Mesenchymal stem cell (in vitro differentiated cells and primary cell): Measurements from ENCODE around the gene FFAR2.

Source experiments
- DNase-seq: peaks from one replicate; pipeline ENCODE4 v3.0.0-alpha.2; 2013
- H2AFZ ChIP-seq: one replicate; pipeline ENCODE4 v1.6.1; 2013; ENCODE audit warnings: low read depth, mild to moderate bottlenecking, control low read depth, inconsistent platforms, low read length, moderate library complexity
- H2AK5ac ChIP-seq: 2 replicates; pipeline ENCODE4 v1.6.1; 2013; ENCODE audit warnings: low read length, moderate library complexity, mild to moderate bottlenecking, inconsistent platforms; ENCODE audit not compliant: severe bottlenecking
- H2BK120ac ChIP-seq: one replicate; pipeline ENCODE4 v1.6.1; 2013; ENCODE audit warnings: low read depth, mild to moderate bottlenecking, inconsistent platforms, low read length, moderate library complexity
- H2BK12ac ChIP-seq, 2 experiments: one replicate each; pipeline ENCODE4 v1.6.1; 2013; ENCODE audit warnings: inconsistent platforms in 2 of 2, low read length in 2 of 2, mild to moderate bottlenecking in 2 of 2, moderate library complexity in 2 of 2, control low read depth in 1 of 2
- H2BK15ac ChIP-seq: one replicate; pipeline ENCODE4 v1.6.1; 2013; ENCODE audit warnings: mild to moderate bottlenecking, low read depth, inconsistent platforms; ENCODE audit not compliant: poor library complexity, severe bottlenecking
- H2BK5ac ChIP-seq: 2 replicates; pipeline ENCODE4 v1.6.1; 2013; ENCODE audit warnings: low read depth, mild to moderate bottlenecking, low read length, control low read depth, inconsistent platforms; ENCODE audit not compliant: poor library complexity, severe bottlenecking
- H3K14ac ChIP-seq, 2 experiments: one replicate each; pipeline ENCODE4 v1.6.1; 2013; ENCODE audit warnings: inconsistent platforms in 2 of 2, low read length in 2 of 2, control low read depth in 1 of 2, mild to moderate bottlenecking in 1 of 2, moderate library complexity in 1 of 2
- H3K18ac ChIP-seq, 2 experiments: one replicate each; pipeline ENCODE4 v1.6.1; 2013; ENCODE audit warnings: inconsistent platforms in 2 of 2, low read length in 2 of 2, control low read depth in 1 of 2, low read depth in 1 of 2, mild to moderate bottlenecking in 1 of 2
- H3K23ac ChIP-seq, 2 experiments: one replicate each; pipeline ENCODE4 v1.6.1; 2013; ENCODE audit warnings: inconsistent platforms in 2 of 2, low read length in 2 of 2, mild to moderate bottlenecking in 2 of 2, moderate library complexity in 2 of 2, control low read depth in 1 of 2
- H3K27ac ChIP-seq: 2 replicates; pipeline ENCODE4 v1.5.1; 2013; ENCODE audit warnings: mild to moderate bottlenecking, moderate library complexity, low read length, control low read depth, inconsistent platforms; ENCODE audit not compliant: poor library complexity, severe bottlenecking
- H3K27me3 ChIP-seq, 2 experiments: 2 replicates each; pipeline versions ENCODE4 v1.6.1 to v1.7.0; 2013; ENCODE audit warnings: low read length in 2 of 2, mild to moderate bottlenecking in 2 of 2, moderate library complexity in 2 of 2, control low read depth in 1 of 2, inconsistent platforms in 1 of 2; ENCODE audit not compliant: control insufficient read depth in 1 of 2, insufficient read depth in 1 of 2
- H3K36me3 ChIP-seq, 2 experiments: 2 replicates each; pipeline versions ENCODE4 v1.6.1 to v1.7.0; 2013; ENCODE audit warnings: low read length in 2 of 2, control low read depth in 1 of 2, inconsistent platforms in 1 of 2, low read depth in 1 of 2, mild to moderate bottlenecking in 1 of 2; ENCODE audit not compliant: insufficient read depth in 2 of 2, control insufficient read depth in 1 of 2
- H3K4ac ChIP-seq, 2 experiments: one replicate each; pipeline ENCODE4 v1.6.1; 2013; ENCODE audit warnings: inconsistent platforms in 2 of 2, low read length in 2 of 2, mild to moderate bottlenecking in 2 of 2, moderate library complexity in 2 of 2, control low read depth in 1 of 2, low read depth in 1 of 2
- H3K4me1 ChIP-seq: 2 replicates; pipeline ENCODE4 v1.6.1; 2013; ENCODE audit warnings: low read depth, low read length, control low read depth; ENCODE audit not compliant: control insufficient read depth, insufficient read depth
- H3K4me2 ChIP-seq: 2 replicates; pipeline ENCODE4 v1.6.1; 2013; ENCODE audit warnings: low read length, mild to moderate bottlenecking, inconsistent platforms; ENCODE audit not compliant: poor library complexity, severe bottlenecking
- H3K4me3 ChIP-seq, 2 experiments: 2 replicates each; pipeline versions ENCODE4 v1.5.1 to v1.7.0; 2013; ENCODE audit warnings: low read length in 2 of 2, mild to moderate bottlenecking in 2 of 2, control low read depth in 1 of 2, low read depth in 1 of 2; ENCODE audit not compliant: insufficient read depth in 1 of 2
- H3K79me1 ChIP-seq: replicated peaks from 2 replicates; pipeline ENCODE4 v1.6.1; 2013; ENCODE audit warnings: mild to moderate bottlenecking, control low read depth, low read length, inconsistent platforms; ENCODE audit not compliant: poor library complexity, severe bottlenecking
- H3K9ac ChIP-seq: 2 replicates; pipeline ENCODE4 v1.7.0; 2013; ENCODE audit warnings: mild to moderate bottlenecking, low read length, moderate library complexity
- H3K9me3 ChIP-seq: 2 replicates; pipeline ENCODE4 v1.7.0; 2013; ENCODE audit warnings: mild to moderate bottlenecking, low read length; ENCODE audit not compliant: control insufficient read depth
- H4K8ac ChIP-seq: one replicate; pipeline ENCODE4 v1.6.1; 2013; ENCODE audit warnings: inconsistent platforms, mild to moderate bottlenecking, low read length, moderate library complexity
- H4K91ac ChIP-seq: one replicate; pipeline ENCODE4 v1.6.1; 2013; ENCODE audit warnings: mild to moderate bottlenecking, low read length, inconsistent platforms
- WGBS: methylation state at CpG from one replicate; pipeline ENCODE4 v1.1.7; 2013; ENCODE audit warnings: mixed read lengths; 5-methylcytosine and 5-hydroxymethylcytosine counted together

The FFAR2 gene

DNA sequence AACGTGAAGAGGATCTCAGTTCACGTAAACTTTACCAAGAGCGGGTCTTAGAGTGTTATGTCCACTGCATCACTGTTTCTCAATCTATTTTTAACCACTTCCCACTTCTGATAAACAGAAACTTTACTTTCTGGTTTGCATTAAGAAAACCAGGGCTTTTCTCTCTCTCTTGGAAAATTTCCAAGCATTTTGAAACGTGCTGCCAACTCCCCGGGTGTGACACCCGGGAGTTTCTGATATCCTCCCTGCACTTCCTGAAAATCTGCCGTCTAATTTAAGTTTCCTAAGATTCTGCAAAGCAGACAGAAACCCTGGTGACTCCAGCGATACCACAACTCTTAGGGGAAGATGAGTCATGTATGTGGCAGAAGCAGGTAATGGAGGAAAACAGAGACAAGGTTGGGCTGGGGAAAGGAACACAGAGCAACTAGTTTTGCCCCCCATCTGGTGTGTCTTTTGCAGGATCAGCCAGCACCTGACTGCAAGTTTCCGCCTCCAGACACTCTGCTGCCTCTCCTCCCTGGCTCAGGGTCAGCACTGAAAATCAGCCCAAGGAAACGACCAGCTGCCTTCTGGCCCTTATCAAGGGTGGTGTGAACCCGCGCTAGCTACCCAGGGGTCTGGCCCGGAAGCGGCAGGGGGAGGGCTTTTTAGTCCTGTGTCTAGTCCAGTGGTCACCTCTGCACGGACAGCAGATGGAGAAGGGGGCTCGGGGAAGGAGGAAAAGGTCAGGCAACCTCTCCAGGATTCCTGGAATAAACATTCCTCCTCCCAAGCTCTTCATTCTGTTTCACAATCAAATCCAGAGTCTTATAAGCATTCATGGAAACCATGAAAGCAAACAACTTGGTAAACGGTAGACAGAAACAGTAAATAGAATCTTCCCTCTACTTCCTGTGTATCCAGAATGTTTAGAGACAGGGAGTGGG lies 11.3 kb upstream of the FFAR2 start:
- H3K4ac ChIP-seq = no peak overlapping the region
- peak; percentile 89 for DNase-seq
- no peak overlapping the region for H3K23ac ChIP-seq
- H3K27me3 ChIP-seq = peaks cover 0 to 36% of the 10 kb centered on the region in 2 experiments
- no peak overlapping the region for H3K14ac ChIP-seq
- H3K36me3 ChIP-seq = no peaks in the 10 kb centered on the region
- H3K9me3 ChIP-seq = no peaks in the 10 kb centered on the region
- peak overlapping the region in 1 of 2 experiments; percentile 42 for H3K4me3 ChIP-seq
- H3K4me2 ChIP-seq = no peak overlapping the region
- no peak overlapping the region for H2AK5ac ChIP-seq
- no peak overlapping the region for H2BK5ac ChIP-seq
- WGBS = 8% methylated on average over 12 of the region's 17 CpGs
- no peak overlapping the region for H3K27ac ChIP-seq
- H3K9ac ChIP-seq = peak overlapping the region; percentile 76
- no peak overlapping the region for H2AFZ ChIP-seq
- H2BK120ac ChIP-seq = no peak overlapping the region
- H4K8ac ChIP-seq = no peak overlapping the region
- H3K18ac ChIP-seq = peak overlapping the region in 1 of 2 experiments; percentile 31
- peaks cover 3% of the 10 kb centered on the region for H3K4me1 ChIP-seq
- H2BK12ac ChIP-seq = peak overlapping the region in 1 of 2 experiments; percentile 15
- no peaks in the 10 kb centered on the region for H3K79me1 ChIP-seq
- peak overlapping the region; percentile 85 for H4K91ac ChIP-seq
- no peak overlapping the region for H2BK15ac ChIP-seq

DNA sequence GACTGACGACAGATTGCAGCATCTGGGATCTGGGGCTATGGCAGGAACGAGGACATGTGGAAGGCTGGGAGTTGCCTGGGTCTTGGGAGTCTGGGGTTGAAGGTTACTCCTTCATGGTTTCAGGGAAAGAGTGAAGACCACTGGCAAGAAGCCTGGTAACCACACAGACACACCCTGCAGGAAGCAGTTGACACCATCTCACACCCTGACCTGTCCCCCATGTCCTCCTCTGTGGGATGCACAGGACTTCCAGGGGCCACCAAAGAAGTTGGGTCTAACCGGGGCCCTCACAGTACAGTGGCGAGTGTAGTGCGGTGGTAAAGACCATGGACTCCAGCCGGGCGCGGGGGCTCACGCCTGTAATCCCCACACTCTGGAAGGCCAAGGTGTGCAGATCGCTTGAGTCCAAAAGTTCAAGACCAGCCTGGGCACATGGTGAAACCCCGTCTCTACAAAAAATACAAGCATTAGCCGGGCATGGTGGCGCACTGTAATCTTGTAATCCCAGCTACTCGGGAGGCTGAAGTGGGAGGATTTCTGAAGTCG lies 10.6 kb upstream of the FFAR2 start:
- Histone ChIP-seq H2BK15ac (no peak overlapping the region), H4K8ac (peak overlapping the region; percentile 83), H3K4me1 (peaks cover 3% of the 10 kb centered on the region), H3K4me2 (no peak overlapping the region), H3K4me3 (peak overlapping the region in 1 of 2 experiments; percentile 42), H3K9ac (peak overlapping the region; percentile 76), H3K27ac (no peak overlapping the region), H3K4ac (peak overlapping the region; percentile 24 to 62), H3K27me3 (peaks cover 0 to 34% of the 10 kb centered on the region in 2 experiments), H3K14ac (no peak overlapping the region), H2BK12ac (peak overlapping the region; percentile 72 to 77), H4K91ac (peak overlapping the region; percentile 85), H3K18ac (peak overlapping the region; percentile 15 to 82), H2AFZ (no peak overlapping the region), H3K36me3 (no peaks in the 10 kb centered on the region), H3K79me1 (no peaks in the 10 kb centered on the region), H3K23ac (no peak overlapping the region), H3K9me3 (no peaks in the 10 kb centered on the region), H2AK5ac (no peak overlapping the region), H2BK5ac (no peak overlapping the region), H2BK120ac (peak overlapping the region; percentile 75)
- WGBS = 85% methylated on average over 15 of the region's 15 CpGs
- DNase-seq = no peak

DNA sequence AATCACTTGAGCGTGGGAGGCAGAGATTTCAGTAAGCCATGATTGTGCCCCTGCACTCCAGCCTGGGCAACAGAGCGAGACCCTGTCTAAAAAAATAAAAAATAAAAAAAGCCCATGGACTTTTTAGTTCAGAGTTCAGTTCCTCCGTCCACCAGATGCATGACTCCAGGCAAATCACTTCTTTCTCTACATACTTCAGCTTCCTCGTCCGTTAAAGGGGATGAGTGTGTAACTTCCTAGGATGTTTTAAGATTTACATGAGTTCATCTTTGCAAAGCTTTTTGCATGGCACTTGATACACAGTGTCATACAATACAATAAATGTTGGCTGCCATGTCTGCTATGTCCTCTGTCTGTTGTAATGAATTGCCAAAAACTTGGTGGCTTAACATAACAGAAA lies 10.0 kb upstream of the FFAR2 start:
- 94% methylated on average over 2 of the region's 5 CpGs for WGBS
- Histone ChIP-seq H2BK15ac (no peak overlapping the region), H3K4me1 (peaks cover 3% of the 10 kb centered on the region), H2AFZ (no peak overlapping the region), H3K27me3 (peaks cover 0 to 29% of the 10 kb centered on the region in 2 experiments), H4K91ac (no peak overlapping the region), H3K23ac (no peak overlapping the region), H3K27ac (no peak overlapping the region), H3K4ac (no peak overlapping the region), H2BK12ac (no peak overlapping the region), H2AK5ac (no peak overlapping the region), H2BK120ac (no peak overlapping the region), H3K9me3 (no peaks in the 10 kb centered on the region), H3K36me3 (no peaks in the 10 kb centered on the region), H3K9ac (no peak overlapping the region), H4K8ac (no peak overlapping the region), H3K79me1 (no peaks in the 10 kb centered on the region), H3K14ac (no peak overlapping the region), H3K4me3 (no peak overlapping the region), H3K18ac (no peak overlapping the region), H3K4me2 (no peak overlapping the region), H2BK5ac (no peak overlapping the region)
- DNase-seq = no peak

DNA sequence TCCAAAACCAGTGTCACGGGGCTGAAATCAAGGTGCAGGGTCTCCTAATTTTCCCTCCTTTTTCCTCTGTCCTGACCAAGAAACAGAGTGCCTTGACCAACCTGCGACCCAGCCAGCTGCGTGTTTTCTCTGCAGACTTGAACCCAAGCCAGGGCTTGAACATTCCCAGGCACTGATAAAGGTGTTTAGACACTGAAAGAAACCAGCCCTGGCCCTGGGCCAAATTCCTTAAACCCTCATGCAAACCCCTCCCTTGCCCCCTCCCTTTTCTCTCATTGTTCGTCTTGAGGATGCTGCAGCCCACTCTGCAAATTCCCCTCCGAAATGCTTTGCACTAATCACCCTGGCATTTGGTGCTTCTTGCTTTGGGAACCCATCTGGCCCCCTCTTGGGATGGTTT lies 9.5 kb upstream of the FFAR2 start:
- Histone ChIP-seq H2BK5ac (no peak overlapping the region), H4K8ac (no peak overlapping the region), H3K36me3 (no peaks in the 10 kb centered on the region), H3K27me3 (peaks cover 0 to 27% of the 10 kb centered on the region in 2 experiments), H2AK5ac (no peak overlapping the region), H2AFZ (no peak overlapping the region), H3K79me1 (no peaks in the 10 kb centered on the region), H2BK15ac (peak overlapping the region; percentile 15), H3K18ac (no peak overlapping the region), H3K4me1 (peaks cover 3% of the 10 kb centered on the region), H2BK120ac (peak overlapping the region; percentile 45), H4K91ac (no peak overlapping the region), H2BK12ac (no peak overlapping the region), H3K4ac (no peak overlapping the region), H3K23ac (no peak overlapping the region), H3K27ac (no peak overlapping the region), H3K9ac (no peak overlapping the region), H3K4me3 (no peak overlapping the region), H3K4me2 (peak overlapping the region; percentile 26), H3K14ac (no peak overlapping the region), H3K9me3 (no peaks in the 10 kb centered on the region)
- DNase-seq = no peak
- 69% methylated on average over 5 of the region's 5 CpGs for whole genome bisulfite sequencing
